HG03378 (cell line): Measurements from ENCODE around the gene CRABP1.

Experiments
- ATAC-seq: cut with Tn5 transposase; IDR thresholded peaks from one replicate; pipeline ENCODE4 v1.9.1; 2021; ENCODE audit warnings: mild to moderate bottlenecking, moderate library complexity; ENCODE audit not compliant: unreplicated experiment

Gene CRABP1

DNA sequence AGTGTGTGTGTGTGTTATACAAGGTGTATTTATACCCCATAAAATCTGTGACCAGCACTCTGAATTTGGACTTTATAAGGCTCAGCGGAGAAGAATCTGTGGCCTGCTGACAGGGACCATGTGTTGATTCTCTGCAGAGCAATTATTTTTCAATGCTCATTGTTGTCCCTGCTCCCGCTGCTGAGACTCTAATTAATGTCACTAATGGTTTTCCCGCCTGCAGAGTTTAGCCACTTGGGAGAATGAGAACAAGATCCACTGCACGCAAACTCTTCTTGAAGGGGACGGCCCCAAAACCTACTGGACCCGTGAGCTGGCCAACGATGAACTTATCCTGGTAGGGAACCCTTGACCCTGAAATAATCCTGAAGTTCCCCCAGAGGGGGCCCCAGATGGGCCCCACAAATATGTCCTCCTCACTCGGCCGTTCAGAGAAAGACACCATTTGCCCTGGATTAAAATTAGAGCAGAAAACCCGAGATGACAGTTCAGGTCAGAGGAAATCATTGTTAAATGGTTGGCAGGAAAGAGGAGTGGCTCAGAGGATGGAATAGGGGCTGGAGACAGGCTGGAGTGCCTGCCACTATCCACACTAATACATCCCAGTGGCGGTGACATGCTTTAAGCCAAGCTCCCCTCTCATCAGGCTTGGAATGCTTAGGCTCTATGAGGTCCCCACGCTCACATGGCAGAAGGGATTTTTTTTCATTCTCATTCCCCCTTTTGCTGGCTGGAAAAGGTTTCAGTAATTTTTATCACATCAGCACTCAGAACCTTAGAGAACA lies 3.3 kb downstream of the CRABP1 start:
- ATAC-seq = no peak

- ATAC-seq = no peak
Observed at GRCh38 chr15:78345396-78346125, 5.4 kb downstream of the CRABP1 start.

DNA sequence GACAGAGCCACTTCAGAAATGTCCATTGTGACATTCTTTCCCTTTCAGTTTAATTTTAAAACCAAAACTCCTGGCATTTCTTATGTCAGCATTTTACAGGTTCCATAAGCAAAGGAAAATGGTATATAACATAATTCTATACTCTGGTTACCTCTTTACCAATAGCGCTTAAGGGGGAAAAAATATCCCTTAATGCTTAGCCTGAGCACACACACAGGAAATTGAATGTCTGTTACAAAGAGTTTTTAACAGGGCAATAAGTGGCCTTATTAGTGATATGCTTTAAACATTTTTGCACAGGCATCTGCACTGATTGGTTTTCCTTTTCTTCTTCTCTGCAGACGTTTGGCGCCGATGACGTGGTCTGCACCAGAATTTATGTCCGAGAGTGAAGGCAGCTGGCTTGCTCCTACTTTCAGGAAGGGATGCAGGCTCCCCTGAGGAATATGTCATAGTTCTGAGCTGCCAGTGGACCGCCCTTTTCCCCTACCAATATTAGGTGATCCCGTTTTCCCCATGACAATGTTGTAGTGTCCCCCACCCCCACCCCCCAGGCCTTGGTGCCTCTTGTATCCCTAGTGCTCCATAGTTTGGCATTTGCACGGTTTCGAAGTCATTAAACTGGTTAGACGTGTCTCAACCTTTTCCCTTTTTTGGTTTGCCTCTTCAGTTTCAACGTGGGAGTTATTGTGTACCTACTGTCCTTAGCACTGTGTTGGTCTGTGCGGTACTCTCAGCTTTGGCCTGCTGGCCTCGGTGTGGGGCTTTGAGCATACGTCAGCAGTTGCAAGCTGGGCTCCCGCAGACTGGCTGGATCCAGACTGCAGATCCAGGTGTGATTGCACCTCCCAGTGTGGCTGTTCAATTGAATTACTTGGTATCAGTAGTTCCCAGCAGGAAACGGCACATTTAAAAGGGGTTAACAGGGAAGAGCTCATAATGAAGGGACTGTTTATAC lies 7.7 kb downstream of the CRABP1 start:
- no peak for ATAC-seq

GRCh38 chr15:78350058-78350457 lies 9.9 kb downstream of the CRABP1 start:
- no peak for ATAC-seq

- ATAC-seq = no peak
Observed at GRCh38 chr15:78351539-78351938, 11.4 kb downstream of the CRABP1 start.

GRCh38 chr15:78353093-78353492 lies 12.9 kb downstream of the CRABP1 start:
- ATAC-seq = no peak

DNA sequence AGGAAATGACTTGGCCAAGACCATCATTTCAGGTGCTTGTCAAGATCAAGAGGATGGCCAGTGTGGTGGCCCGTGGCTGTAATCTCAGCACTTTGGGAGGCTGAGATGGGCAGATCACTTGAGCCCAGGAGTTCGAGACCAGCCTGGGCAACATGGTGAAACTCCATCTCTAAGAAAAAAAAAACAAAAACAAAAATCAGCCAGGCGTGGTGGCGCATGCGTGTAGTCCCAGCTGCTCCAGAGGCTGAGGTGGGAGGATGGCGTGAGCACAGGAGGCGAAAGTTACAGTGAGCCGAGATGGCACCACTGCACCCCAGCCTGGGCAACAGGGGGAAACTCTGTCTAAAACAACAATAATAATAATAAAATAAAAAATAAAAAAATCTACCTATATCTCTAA lies 15.0 kb downstream of the CRABP1 start:
- ATAC-seq = no peak

DNA sequence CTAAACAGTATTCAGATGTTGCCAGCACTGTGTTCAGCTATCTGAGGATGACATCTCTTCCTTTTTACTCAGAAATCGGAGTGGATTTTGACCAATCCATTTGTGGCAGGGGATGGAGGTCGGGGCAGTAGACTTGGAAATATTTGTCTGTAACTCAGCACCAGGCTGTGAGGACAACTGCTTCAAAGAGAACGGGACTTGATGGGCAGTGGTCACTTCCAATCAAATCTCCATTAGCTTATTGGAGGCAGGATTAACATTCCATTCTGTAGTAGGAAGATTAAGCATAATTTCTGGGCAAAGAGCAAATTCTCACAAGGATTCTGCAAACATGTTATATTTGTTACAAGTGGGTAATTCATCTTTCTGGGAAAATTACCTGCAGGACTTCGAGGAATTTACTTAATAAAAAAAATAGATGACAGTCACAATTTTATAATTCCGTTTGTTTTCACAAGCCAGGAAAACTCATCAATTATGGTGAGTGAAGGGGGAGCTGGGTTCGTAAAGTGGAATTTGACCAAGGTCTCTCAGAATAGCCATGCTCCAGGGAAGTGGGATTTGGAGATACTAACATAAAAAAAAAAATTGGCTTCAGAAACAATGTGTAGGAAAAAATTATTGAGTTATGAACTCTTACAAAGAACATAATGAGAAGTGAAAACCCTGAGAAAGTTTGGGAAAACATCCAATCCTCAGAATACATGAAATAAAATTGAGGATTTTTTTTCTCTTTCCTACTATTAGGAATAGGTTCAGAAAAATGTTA lies 18.1 kb downstream of the CRABP1 start:
- no peak for ATAC-seq

- ATAC-seq = no peak
Observed at GRCh38 chr15:78359041-78359808, 19.1 kb downstream of the CRABP1 start.

GRCh38 chr15:78360367-78360801 lies 20.2 kb downstream of the CRABP1 start:
- no peak for ATAC-seq

DNA sequence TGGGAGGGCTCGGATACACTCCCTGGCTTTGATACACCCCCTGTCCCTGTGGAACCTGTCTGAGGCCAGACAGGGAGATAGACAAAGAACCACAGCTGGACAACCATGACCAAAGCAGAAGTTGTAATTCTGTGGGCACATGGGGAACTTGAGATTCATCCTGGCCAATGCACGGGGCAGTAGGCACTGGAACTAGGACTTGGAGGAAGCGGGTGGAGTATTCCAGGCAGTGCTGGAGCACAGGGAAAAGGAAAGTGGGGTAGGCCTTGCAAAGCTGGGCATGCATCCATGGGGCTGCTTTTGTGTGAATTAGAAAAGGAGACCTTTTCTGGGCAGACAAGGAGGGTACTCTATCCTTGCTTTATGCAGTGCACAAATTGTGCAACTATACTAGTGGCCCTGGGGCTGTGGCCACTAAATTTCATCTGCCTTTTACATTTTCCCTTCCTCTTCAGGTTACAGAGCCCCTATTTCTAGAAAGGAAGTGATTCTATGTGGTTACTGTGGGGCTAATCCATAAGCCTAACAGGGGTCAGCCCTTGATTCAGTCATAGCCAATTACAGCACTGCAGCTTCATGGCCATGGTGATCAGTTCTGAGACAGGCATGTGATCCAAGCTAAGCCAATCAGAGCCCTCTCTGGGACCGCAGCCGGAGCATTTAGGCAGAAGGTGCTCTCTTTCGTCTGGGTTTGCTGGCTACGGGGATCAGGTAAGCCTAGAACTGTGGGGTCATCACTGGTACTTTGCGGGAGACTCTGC lies 21.0 kb downstream of the CRABP1 start:
- no peak for ATAC-seq

GRCh38 chr15:78361771-78362506 lies 21.8 kb downstream of the CRABP1 start:
- no peak for ATAC-seq

DNA sequence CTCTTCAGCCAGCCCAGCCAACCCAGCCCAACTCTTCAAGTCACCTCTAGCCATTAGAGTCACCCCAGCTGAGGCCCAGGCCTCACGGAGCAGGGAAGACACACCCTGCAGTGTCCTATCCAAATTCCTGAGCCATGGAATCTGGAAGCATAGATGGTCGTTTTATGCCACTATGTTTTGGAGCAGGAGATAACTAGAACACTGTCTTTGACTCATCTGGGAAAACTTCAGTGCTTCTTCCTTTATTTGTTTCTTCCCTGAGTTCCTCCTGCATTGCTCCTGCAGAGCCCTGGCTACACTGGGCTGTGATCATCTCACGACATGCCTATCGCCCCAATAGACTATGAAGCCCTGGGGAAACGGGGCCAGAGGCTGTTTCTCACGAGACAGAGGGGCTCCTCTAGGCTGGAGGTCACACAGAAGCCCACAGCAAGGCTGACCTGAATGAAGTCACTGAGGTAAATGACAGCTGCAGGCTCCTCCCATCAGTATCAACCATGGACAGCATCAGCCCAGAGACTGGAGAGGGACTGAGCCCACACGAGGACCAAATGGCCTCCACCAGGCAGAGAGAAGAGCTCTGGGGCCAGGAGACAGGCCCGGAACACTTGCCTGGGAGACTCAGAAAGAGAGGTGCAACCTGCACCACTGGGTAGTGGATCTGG lies 22.7 kb downstream of the CRABP1 start:
- no peak for ATAC-seq

- no peak for ATAC-seq
Observed at GRCh38 chr15:78363381-78363734, 23.2 kb downstream of the CRABP1 start.

GRCh38 chr15:78364233-78364632 lies 24.1 kb downstream of the CRABP1 start:
- ATAC-seq = no peak

- no peak for ATAC-seq
Observed at GRCh38 chr15:78365917-78366316, 25.8 kb downstream of the CRABP1 start.

DNA sequence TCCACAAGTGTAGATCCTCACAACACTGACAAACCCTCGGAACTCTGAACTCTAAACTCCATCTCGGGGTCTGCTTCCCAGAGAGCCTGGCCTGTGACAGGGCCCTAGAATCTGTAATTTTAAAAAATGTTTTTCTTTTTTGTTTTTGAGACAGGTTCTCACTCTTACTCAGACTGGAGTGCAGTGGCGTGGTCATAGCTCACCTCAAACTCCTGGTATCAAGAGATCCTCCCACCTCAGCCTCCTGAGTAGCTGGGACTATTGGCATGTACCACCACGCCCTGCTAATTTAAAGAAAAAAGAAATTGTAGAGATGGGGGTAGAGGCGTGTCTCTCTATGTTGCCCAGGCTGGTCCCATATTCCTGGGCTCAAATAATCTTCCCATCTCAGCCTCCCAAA lies 26.2 kb downstream of the CRABP1 start:
- no peak for ATAC-seq

DNA sequence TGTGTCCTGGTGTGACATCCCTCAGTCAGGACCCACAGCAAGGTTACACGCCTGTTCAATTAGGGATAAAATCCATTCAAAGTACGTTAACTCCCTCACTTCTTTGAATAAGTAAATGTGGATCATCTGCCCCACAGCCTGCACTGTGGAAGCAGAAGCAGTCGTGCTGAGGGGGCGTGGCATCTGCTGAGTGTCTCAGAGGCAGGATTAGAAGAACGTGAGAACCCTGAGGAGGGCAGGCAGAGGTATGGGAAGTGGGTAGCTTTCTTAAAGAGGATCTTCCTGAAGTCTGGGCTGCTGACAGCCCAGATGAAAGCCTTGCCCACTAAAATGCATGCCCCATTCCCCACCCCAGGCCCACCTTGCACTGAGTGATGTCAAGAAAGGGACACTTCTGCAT lies 28.5 kb downstream of the CRABP1 start:
- ATAC-seq = no peak
